Neural progenitor cell (in vitro differentiated cells): ENCODE measurements around the gene UBE2O. TPM values are rescaled to one million over a fixed set of nuclear protein-coding genes. Genes with fewer than 3 reads are reported as not detected.

Source experiments
- DNase-seq: peaks from one replicate; pipeline ENCODE4 v3.0.0-alpha.2; 2016; ENCODE audit warnings: low spot score
- H2AFZ ChIP-seq: fragments of 200-600 bp; sonication (generic); replicated peaks from 2 replicates; pipeline ENCODE4 v1.6.1; 2016; ENCODE audit warnings: antibody characterized with exemption
- H3F3A ChIP-seq: fragments of 200-600 bp; sonication (generic); 2 replicates; pipeline ENCODE4 v1.6.1; 2016; ENCODE audit warnings: antibody characterized with exemption, low read depth
- H3K27ac ChIP-seq: fragments of 200-600 bp; sonication (generic); 2 replicates; pipeline ENCODE4 v1.5.1; 2016; ENCODE audit warnings: mild to moderate bottlenecking
- H3K27me3 ChIP-seq: fragments of 200-600 bp; sonication (generic); 2 replicates; pipeline ENCODE4 v1.6.1; 2016; ENCODE audit warnings: mild to moderate bottlenecking, moderate library complexity
- H3K36me3 ChIP-seq: fragments of 200-600 bp; sonication (generic); 2 replicates; pipeline ENCODE4 v1.5.1; 2016
- H3K4me1 ChIP-seq: fragments of 200-600 bp; sonication (generic); 2 replicates; pipeline ENCODE4 v1.6.1; 2016; ENCODE audit warnings: mixed run types
- H3K4me2 ChIP-seq: fragments of 200-600 bp; sonication (generic); 2 replicates; pipeline ENCODE4 v1.6.1; 2016
- H3K4me3 ChIP-seq: fragments of 200-600 bp; sonication (generic); 2 replicates; pipeline ENCODE4 v1.5.1; 2016
- H3K79me2 ChIP-seq: fragments of 200-600 bp; sonication (generic); 2 replicates; pipeline ENCODE4 v1.6.1; 2016; ENCODE audit warnings: low read depth
- H3K9ac ChIP-seq: fragments of 200-600 bp; sonication (generic); 2 replicates; pipeline ENCODE4 v1.6.1; 2016
- H3K9me3 ChIP-seq: fragments of 200-600 bp; sonication (generic); 2 replicates; pipeline ENCODE4 v1.5.1; 2016; ENCODE audit warnings: low read depth
- H4K20me1 ChIP-seq: fragments of 200-600 bp; sonication (generic); 2 replicates; pipeline ENCODE4 v1.6.1; 2016; ENCODE audit warnings: low read depth
- H3K27ac Mint-ChIP-seq: 3 replicates; pipeline ENCODE4 v1.8.0; 2021; ENCODE audit warnings: mixed read lengths
- H3K27me3 Mint-ChIP-seq: 2 replicates; pipeline ENCODE4 v1.8.0; 2022; ENCODE audit warnings: low read depth, mild to moderate bottlenecking, inconsistent platforms, moderate library complexity, mixed read lengths; ENCODE audit not compliant: insufficient read depth
- H3K36me3 Mint-ChIP-seq: 3 replicates; pipeline ENCODE4 v1.8.0; 2021; ENCODE audit warnings: mixed read lengths
- H3K4me1 Mint-ChIP-seq: 3 replicates; pipeline ENCODE4 v1.8.0; 2021; ENCODE audit warnings: mixed read lengths
- H3K4me3 Mint-ChIP-seq: 3 replicates; pipeline ENCODE4 v1.8.0; 2021; ENCODE audit warnings: mild to moderate bottlenecking, moderate library complexity, mixed read lengths
- H3K9me3 Mint-ChIP-seq: 3 replicates; pipeline ENCODE4 v1.8.0; 2020; ENCODE audit warnings: mixed read lengths
- CTCF ChIP-seq: fragments of 200-600 bp; sonication (generic); IDR thresholded peaks from 2 replicates; pipeline ENCODE4 v1.5.1; 2017; ENCODE audit warnings: antibody characterized with exemption, mild to moderate bottlenecking
- EZH2 ChIP-seq: fragments of 200-600 bp; sonication (generic); IDR thresholded peaks from 2 replicates; pipeline ENCODE4 v1.6.1; 2017; ENCODE audit warnings: antibody characterized with exemption, mild to moderate bottlenecking, moderate library complexity
- EZH2phosphoT487 ChIP-seq: fragments of 200-600 bp; sonication (generic); IDR thresholded peaks from 2 replicates; pipeline ENCODE4 v1.6.1; 2017; ENCODE audit warnings: antibody characterized with exemption
- total RNA-seq: library from RNA; depleted of rRNA; stranded (reverse); fragments of >200 nt; gene quantifications from 2 replicates; pipeline ENCODE4 v1.2.3, GENCODE V29; 2015; ENCODE audit warnings: low replicate concordance

Gene UBE2O
- total RNA-seq, 1 donor from 2014 or later, result 20.6 TPM

- H3K4me2 ChIP-seq, result no peak overlapping the region
- H3K4me3 ChIP-seq, result no peak overlapping the region
- no peak overlapping the region for H3K27ac ChIP-seq
- peaks cover 36% of the 10 kb centered on the region for H3K4me1 ChIP-seq
- peaks cover 14% of the 10 kb centered on the region for H4K20me1 ChIP-seq
- H3K4me1 Mint-ChIP-seq, result peaks cover 35% of the 10 kb centered on the region
- no peaks in the 10 kb centered on the region for H3K36me3 Mint-ChIP-seq
- H3K9me3 Mint-ChIP-seq, result no peaks in the 10 kb centered on the region
- no peak for DNase-seq
- H3K27me3 ChIP-seq, result peaks cover 14% of the 10 kb centered on the region
- no peaks in the 10 kb centered on the region for H3K79me2 ChIP-seq
- H3K27me3 Mint-ChIP-seq, result peaks cover 26% of the 10 kb centered on the region
- H3K36me3 ChIP-seq, result no peaks in the 10 kb centered on the region
- no peak overlapping the region for H2AFZ ChIP-seq
- TF ChIP-seq EZH2 (no peak), EZH2phosphoT487 (no peak), CTCF (no peak)
- no peak overlapping the region for H3K4me3 Mint-ChIP-seq
- no peak overlapping the region for H3K27ac Mint-ChIP-seq
- H3K9ac ChIP-seq, result no peak overlapping the region
- no peaks in the 10 kb centered on the region for H3K9me3 ChIP-seq
- no peaks in the 10 kb centered on the region for H3F3A ChIP-seq
These were observed 43.5 kb upstream of the UBE2O start for GRCh38 chr17:76496464-76496863.

GRCh38 chr17:76495663-76496400, 42.9 kb upstream of the UBE2O start:
- no peak overlapping the region for H3K27ac ChIP-seq
- no peak for TF ChIP-seq EZH2phosphoT487
- no peak for TF ChIP-seq CTCF
- TF ChIP-seq EZH2, result no peak
- H4K20me1 ChIP-seq, result peaks cover 14% of the 10 kb centered on the region
- H3K9ac ChIP-seq, result no peak overlapping the region
- no peaks in the 10 kb centered on the region for H3K79me2 ChIP-seq
- no peaks in the 10 kb centered on the region for H3K9me3 ChIP-seq
- Mint-ChIP-seq H3K4me1 (peaks cover 34% of the 10 kb centered on the region), H3K36me3 (no peaks in the 10 kb centered on the region), H3K9me3 (no peaks in the 10 kb centered on the region), H3K27me3 (peaks cover 25% of the 10 kb centered on the region), H3K27ac (peak overlapping the region; percentile 21), H3K4me3 (no peak overlapping the region)
- no peaks in the 10 kb centered on the region for H3K36me3 ChIP-seq
- peaks cover 12% of the 10 kb centered on the region for H3K27me3 ChIP-seq
- DNase-seq, result no peak
- H3F3A ChIP-seq, result no peaks in the 10 kb centered on the region
- H3K4me3 ChIP-seq, result no peak overlapping the region
- H3K4me2 ChIP-seq, result no peak overlapping the region
- peaks cover 36% of the 10 kb centered on the region for H3K4me1 ChIP-seq
- H2AFZ ChIP-seq, result no peak overlapping the region

GRCh38 chr17:76493505-76494167, 40.7 kb upstream of the UBE2O start:
- DNase-seq, result no peak
- Histone ChIP-seq H3K27me3 (no peaks in the 10 kb centered on the region), H3K9me3 (no peaks in the 10 kb centered on the region), H4K20me1 (peaks cover 5% of the 10 kb centered on the region), H2AFZ (no peak overlapping the region), H3K27ac (no peak overlapping the region), H3F3A (no peaks in the 10 kb centered on the region), H3K36me3 (no peaks in the 10 kb centered on the region), H3K4me1 (peaks cover 21% of the 10 kb centered on the region), H3K79me2 (no peaks in the 10 kb centered on the region), H3K4me2 (no peak overlapping the region), H3K4me3 (no peak overlapping the region), H3K9ac (peak overlapping the region; percentile 4)
- Mint-ChIP-seq H3K27me3 (peaks cover 13% of the 10 kb centered on the region), H3K36me3 (no peaks in the 10 kb centered on the region), H3K27ac (no peak overlapping the region), H3K9me3 (no peaks in the 10 kb centered on the region), H3K4me1 (peaks cover 24% of the 10 kb centered on the region), H3K4me3 (no peak overlapping the region)
- no peak for TF ChIP-seq CTCF
- no peak for TF ChIP-seq EZH2phosphoT487
- TF ChIP-seq EZH2, result no peak
